B cell (primary cell): ENCODE data around the gene SNCAIP. TPM values are rescaled to one million over a fixed set of nuclear protein-coding genes. Genes with fewer than 3 reads are reported as not detected.

Experiments
- ATAC-seq: fragments of 200-7000 bp; cut with Tn5 transposase; one replicate; pipeline ENCODE4 v1.10.0; 2021; ENCODE audit warnings: low read depth, mild to moderate bottlenecking, moderate number of reproducible peaks, moderate library complexity
- CTCF ChIA-PET: fragments of 350-600 bp; sonication (Branson Sonifier 250); formaldehyde crosslinking; loops from one replicate; lab custom pipeline; 2021; ENCODE audit warnings: antibody characterized with exemption, inconsistent platforms; lab: Charles Lee
- POLR2A ChIA-PET: fragments of 350-600 bp; sonication (Branson Sonifier 250); formaldehyde crosslinking; loops from one replicate; lab custom pipeline; 2021; ENCODE audit warnings: antibody characterized with exemption; lab: Charles Lee
- DNase-seq: peaks from one replicate; pipeline ENCODE4 v3.0.0; 2013
- H2AFZ ChIP-seq: 2 replicates; pipeline ENCODE4 v1.6.1; 2012; ENCODE audit warnings: mild to moderate bottlenecking, low read depth, low read length; ENCODE audit not compliant: insufficient read depth, poor library complexity, severe bottlenecking
- H3K27ac ChIP-seq, 2 donors: 1 replicate in 1 of 2; 2 replicates in 1 of 2; pipeline ENCODE4 v1.5.1; 2012 to 2013; ENCODE audit warnings: low read length in 2 of 2, mild to moderate bottlenecking in 2 of 2, moderate library complexity in 1 of 2
- H3K27me3 ChIP-seq, 4 experiments: fragments of 200-600 bp in 1 of 4; sonication (generic) in 1 of 4; replicated peaks in 1 of 4; 1 replicate in 2 of 4; 2 replicates in 2 of 4; pipeline versions ENCODE4 v1.6.1 to v1.7.0; 2013 to 2016; ENCODE audit warnings: low read length in 3 of 4, mild to moderate bottlenecking in 2 of 4, mixed read lengths in 1 of 4, moderate library complexity in 1 of 4; ENCODE audit not compliant: insufficient read depth in 4 of 4, control insufficient read depth in 3 of 4; ENCODE audit errors: control extremely low read depth in 1 of 4
- H3K36me3 ChIP-seq, 2 experiments: replicated peaks in 1 of 2; 1 replicate in 1 of 2; 2 replicates in 1 of 2; pipeline versions ENCODE4 v1.6.1 to v1.7.1; 2013; ENCODE audit warnings: low read length in 1 of 2; ENCODE audit not compliant: insufficient read depth in 2 of 2, control insufficient read depth in 1 of 2; ENCODE audit errors: control extremely low read depth in 1 of 2, extremely low read depth in 1 of 2
- H3K4me1 ChIP-seq, 2 donors: fragments of 200-600 bp in 1 of 2; sonication (generic) in 1 of 2; 1 replicate in 1 of 2; 2 replicates in 1 of 2; pipeline versions ENCODE4 v1.5.1 to v1.6.1; 2013 to 2017; ENCODE audit warnings: low read length in 2 of 2; ENCODE audit not compliant: control insufficient read depth in 2 of 2, insufficient read depth in 2 of 2
- H3K4me2 ChIP-seq: replicated peaks from 2 replicates; pipeline ENCODE3; 2012; ENCODE audit warnings: mild to moderate bottlenecking, low read depth, low read length; ENCODE audit not compliant: poor library complexity, severe bottlenecking
- H3K4me3 ChIP-seq, 5 experiments: fragments of 200-600 bp in 1 of 5; sonication (generic) in 1 of 5; 1 replicate in 3 of 5; 2 replicates in 2 of 5; pipeline versions ENCODE4 v1.5.1 to v1.7.0; 2011 to 2016; ENCODE audit warnings: low read length in 4 of 5, mild to moderate bottlenecking in 4 of 5, low read depth in 2 of 5, control low read depth in 1 of 5, moderate library complexity in 1 of 5; ENCODE audit not compliant: insufficient read depth in 1 of 5; ENCODE audit errors: control extremely low read depth in 1 of 5, extremely low read depth in 1 of 5
- H3K79me2 ChIP-seq: fragments of 200-600 bp; sonication (generic); one replicate; pipeline ENCODE4 v1.6.0; 2016; ENCODE audit warnings: low read length; ENCODE audit not compliant: control insufficient read depth, insufficient read depth
- H3K9ac ChIP-seq: fragments of 200-600 bp; sonication (generic); 2 replicates; pipeline ENCODE4 v1.6.1; 2017; ENCODE audit warnings: mild to moderate bottlenecking, low read length, moderate library complexity
- H3K9me3 ChIP-seq, 3 donors: one replicate each; pipeline versions ENCODE4 v1.6.1 to v1.7.1; 2013; ENCODE audit warnings: low read length in 2 of 3; ENCODE audit not compliant: control insufficient read depth in 2 of 3, insufficient read depth in 1 of 3; ENCODE audit errors: control extremely low read depth in 1 of 3
- H4K20me1 ChIP-seq: 2 replicates; pipeline ENCODE4 v1.6.0; 2012; ENCODE audit warnings: mild to moderate bottlenecking, low read length; ENCODE audit not compliant: insufficient read depth, control insufficient read depth, poor library complexity, severe bottlenecking
- H3K27ac Mint-ChIP-seq: one replicate; pipeline ENCODE4 v1.8.0; 2021; ENCODE audit warnings: mixed read lengths
- H3K27me3 Mint-ChIP-seq: one replicate; pipeline ENCODE4 v1.8.0; 2021; ENCODE audit warnings: mixed read lengths
- H3K4me1 Mint-ChIP-seq: one replicate; pipeline ENCODE4 v1.8.0; 2021; ENCODE audit warnings: mixed read lengths
- H3K4me3 Mint-ChIP-seq: one replicate; pipeline ENCODE4 v1.8.0; 2021; ENCODE audit warnings: mixed read lengths
- H3K9me3 Mint-ChIP-seq: one replicate; pipeline ENCODE4 v1.8.0; 2022; ENCODE audit warnings: mixed read lengths; ENCODE audit not compliant: insufficient read depth
- EZH2 ChIP-seq: IDR thresholded peaks from 2 replicates; pipeline ENCODE4 v1.6.1; 2012; ENCODE audit warnings: borderline replicate concordance, low read depth, mild to moderate bottlenecking, moderate library complexity, low read length; ENCODE audit not compliant: insufficient read depth, poor library complexity, severe bottlenecking
- WGBS: methylation state at CpG from one replicate; pipeline ENCODE4 v1.1.5; 2013; ENCODE audit warnings: missing lambda C conversion rate; ENCODE audit not compliant: insufficient coverage; 5-methylcytosine and 5-hydroxymethylcytosine counted together
- intact Hi-C: fragments of 100-400 bp; cut with micrococcal nuclease; formaldehyde crosslinking; loops from one replicate; pipeline ENCODE4 v1.10.0; 2022
- polyA plus RNA-seq: library from polyadenylated mRNA; depleted of rRNA; stranded (reverse); fragments of >200 nt; gene quantifications from 2 replicates; pipeline ENCODE4 v1.2.3, GENCODE V29; 2012
- total RNA-seq, 2 donors: library from RNA; stranded (reverse); fragments of 120-200 nt in 1 of 2; gene quantifications; 1 replicate in 1 of 2; 2 replicates in 1 of 2; pipeline versions ENCODE4 v1.2.3 to v1.2.4, GENCODE V29; 2013 to 2022
- TF ChIP-seq, protein P1 (sequence below): fragments of 200-600 bp; IDR thresholded peaks from one replicate; pipeline ENCODE4 v1.8.0; 2022; ENCODE audit warnings: antibody characterized with exemption, mild to moderate bottlenecking

SNCAIP gene
- total and polyA plus RNA-seq, 2 donors (not counting 1 experiment from before 2014, with no cell fraction given), result not detected

DNA sequence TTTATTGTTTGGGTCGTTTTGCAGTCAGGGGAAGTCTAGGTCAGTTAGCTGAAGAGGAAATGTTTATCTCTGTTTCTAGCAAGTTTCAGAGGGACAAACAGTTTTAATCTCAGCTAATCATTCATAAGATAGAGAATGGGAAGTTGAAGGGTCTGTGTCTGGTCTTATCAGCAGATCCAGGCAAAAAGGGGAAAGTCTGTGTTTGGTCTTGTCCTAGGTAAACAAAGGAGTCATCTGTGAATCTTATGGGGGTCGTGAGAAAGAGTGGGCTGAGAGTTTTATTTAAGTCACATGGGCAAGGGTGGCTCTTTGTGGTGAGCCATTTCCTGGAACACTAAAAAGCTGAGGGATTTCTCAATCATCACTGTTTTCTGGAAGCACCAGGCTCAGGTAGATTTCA, 5.6 kb upstream of the SNCAIP start:
- ChIA-PET POLR2A (no interaction called here), CTCF (no interaction called here)
- no peaks in the 10 kb centered on the region for H3K9me3 ChIP-seq
- Mint-ChIP-seq H3K9me3 (peaks cover 6% of the 10 kb centered on the region), H3K4me1 (peaks cover 3% of the 10 kb centered on the region), H3K27ac (no peak overlapping the region), H3K4me3 (no peak overlapping the region), H3K27me3 (peaks cover 52% of the 10 kb centered on the region)
- H3K4me1 ChIP-seq, result no peaks in the 10 kb centered on the region
- intact Hi-C loops, result no loop called here
- no peak overlapping the region for H3K9ac ChIP-seq
- H3K79me2 ChIP-seq, result no peaks in the 10 kb centered on the region
- H3K27ac ChIP-seq, result no peak overlapping the region
- peaks cover 0 to 15% (median 8%) of the 10 kb centered on the region in 4 experiments for H3K27me3 ChIP-seq
- DNase-seq (no peak), ATAC-seq (no peak)
- WGBS, result 0% methylated on average over 2 of the region's 2 CpGs
- no peak overlapping the region for H3K4me2 ChIP-seq
- H3K36me3 ChIP-seq, result no peaks in the 10 kb centered on the region
- H4K20me1 ChIP-seq, result no peaks in the 10 kb centered on the region
- H2AFZ ChIP-seq, result no peak overlapping the region
- H3K4me3 ChIP-seq, result no peak overlapping the region
- TF ChIP-seq EZH2, result no peak
- TF ChIP-seq, protein P1, sequence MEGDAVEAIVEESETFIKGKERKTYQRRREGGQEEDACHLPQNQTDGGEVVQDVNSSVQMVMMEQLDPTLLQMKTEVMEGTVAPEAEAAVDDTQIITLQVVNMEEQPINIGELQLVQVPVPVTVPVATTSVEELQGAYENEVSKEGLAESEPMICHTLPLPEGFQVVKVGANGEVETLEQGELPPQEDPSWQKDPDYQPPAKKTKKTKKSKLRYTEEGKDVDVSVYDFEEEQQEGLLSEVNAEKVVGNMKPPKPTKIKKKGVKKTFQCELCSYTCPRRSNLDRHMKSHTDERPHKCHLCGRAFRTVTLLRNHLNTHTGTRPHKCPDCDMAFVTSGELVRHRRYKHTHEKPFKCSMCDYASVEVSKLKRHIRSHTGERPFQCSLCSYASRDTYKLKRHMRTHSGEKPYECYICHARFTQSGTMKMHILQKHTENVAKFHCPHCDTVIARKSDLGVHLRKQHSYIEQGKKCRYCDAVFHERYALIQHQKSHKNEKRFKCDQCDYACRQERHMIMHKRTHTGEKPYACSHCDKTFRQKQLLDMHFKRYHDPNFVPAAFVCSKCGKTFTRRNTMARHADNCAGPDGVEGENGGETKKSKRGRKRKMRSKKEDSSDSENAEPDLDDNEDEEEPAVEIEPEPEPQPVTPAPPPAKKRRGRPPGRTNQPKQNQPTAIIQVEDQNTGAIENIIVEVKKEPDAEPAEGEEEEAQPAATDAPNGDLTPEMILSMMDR, result no peak

DNA sequence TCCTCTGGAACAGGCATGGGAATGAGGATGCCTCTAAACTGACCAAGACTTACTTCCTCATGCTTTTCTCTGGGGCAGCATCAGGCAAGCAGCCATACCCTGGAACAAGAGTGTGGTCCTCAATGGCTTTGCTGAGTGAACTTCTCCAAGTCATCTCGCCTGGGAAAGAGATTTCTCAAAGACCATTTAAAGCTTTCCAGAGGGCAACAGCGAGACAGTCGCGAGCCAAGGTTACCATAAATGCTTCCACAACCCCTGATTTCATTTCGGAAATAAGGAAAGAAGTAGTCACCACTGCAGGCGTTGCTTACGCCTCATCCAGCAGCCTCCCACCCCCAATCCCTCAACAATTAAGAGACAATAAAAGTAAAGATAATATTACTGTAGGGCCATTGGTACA, 1.1 kb upstream of the SNCAIP start:
- Mint-ChIP-seq H3K27me3 (peaks cover 75% of the 10 kb centered on the region), H3K27ac (no peak overlapping the region), H3K4me1 (peaks cover 16% of the 10 kb centered on the region), H3K4me3 (peak overlapping the region; percentile 57), H3K9me3 (peaks cover 6% of the 10 kb centered on the region)
- TF ChIP-seq, protein P1, result no peak
- TF ChIP-seq EZH2, result no peak
- ChIA-PET CTCF (no interaction called here), POLR2A (no interaction called here)
- H3K4me2 ChIP-seq, result no peak overlapping the region
- no peak overlapping the region for H3K27ac ChIP-seq
- intact Hi-C loops, result no loop called here
- no peaks in the 10 kb centered on the region for H3K9me3 ChIP-seq
- 89% methylated on average over 4 of the region's 7 CpGs for WGBS
- H3K36me3 ChIP-seq, result no peaks in the 10 kb centered on the region
- H3K79me2 ChIP-seq, result no peaks in the 10 kb centered on the region
- DNase-seq (no peak), ATAC-seq (no peak)
- H3K9ac ChIP-seq, result no peak overlapping the region
- H3K4me3 ChIP-seq, result no peak overlapping the region
- H3K4me1 ChIP-seq, result peaks cover 8 to 9% of the 10 kb centered on the region in 2 donors
- H3K27me3 ChIP-seq, result peaks cover 0 to 24% (median 20%) of the 10 kb centered on the region in 4 experiments
- no peak overlapping the region for H2AFZ ChIP-seq
- H4K20me1 ChIP-seq, result no peaks in the 10 kb centered on the region
